Hindlimb muscle (tissue), 1 donor: ENCODE measurements around the gene FIBIN. TPM values are rescaled to one million over a fixed set of nuclear protein-coding genes. Genes with fewer than 3 reads are reported as not detected.
"Not testable (repeated sequence)": the region's sequence is repeated elsewhere in the genome, so short reads cannot be mapped to it uniquely, and the experiment has no call there.

Experiments
- DNase-seq: peaks from one replicate; pipeline ENCODE4 v3.0.0-alpha.2; 2013
- polyA plus RNA-seq: library from polyadenylated mRNA; unstranded; fragments of 120-200 nt; gene quantifications from one replicate; pipeline ENCODE4 v1.2.1, GENCODE V29; 2013; ENCODE audit not compliant: insufficient read length

Gene FIBIN
- 26.7 TPM for polyA plus RNA-seq

DNA sequence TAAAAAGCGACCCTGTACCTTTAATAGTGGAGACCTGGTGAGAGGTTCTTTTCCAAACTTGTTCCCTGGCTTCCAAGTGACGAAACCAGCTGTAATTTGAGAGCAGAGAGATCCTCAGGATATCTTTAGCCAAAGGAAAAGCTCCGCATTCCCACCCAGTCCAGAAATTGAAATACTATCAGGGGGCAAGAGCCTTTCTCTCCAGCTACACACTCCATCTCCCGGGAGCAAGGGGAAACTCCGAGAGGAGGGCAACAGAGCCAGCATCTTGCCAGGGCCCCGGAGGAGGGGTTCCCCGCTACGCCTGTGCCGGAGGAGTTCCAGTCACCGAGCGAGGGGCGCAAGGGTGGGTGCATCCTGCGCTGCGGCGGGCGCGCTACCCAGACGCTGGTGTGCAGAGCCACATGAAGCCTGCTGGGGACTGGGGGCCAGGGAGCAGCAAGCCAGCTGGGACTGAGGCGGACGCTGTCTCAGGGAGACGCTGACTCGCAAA, at the start of gene FIBIN:
Gene FIBIN, plus strand, starts transcription at position 148 of the 493 bp plus-strand sequence. CDS start 415 bp downstream, outside the sequence.
- peak; percentile 84 for DNase-seq

GRCh38 chr11:26944866-26945664, 48.8 kb upstream of the FIBIN start:
- DNase-seq = no peak

GRCh38 chr11:26946257-26946716, 47.6 kb upstream of the FIBIN start:
- DNase-seq = no peak

DNA sequence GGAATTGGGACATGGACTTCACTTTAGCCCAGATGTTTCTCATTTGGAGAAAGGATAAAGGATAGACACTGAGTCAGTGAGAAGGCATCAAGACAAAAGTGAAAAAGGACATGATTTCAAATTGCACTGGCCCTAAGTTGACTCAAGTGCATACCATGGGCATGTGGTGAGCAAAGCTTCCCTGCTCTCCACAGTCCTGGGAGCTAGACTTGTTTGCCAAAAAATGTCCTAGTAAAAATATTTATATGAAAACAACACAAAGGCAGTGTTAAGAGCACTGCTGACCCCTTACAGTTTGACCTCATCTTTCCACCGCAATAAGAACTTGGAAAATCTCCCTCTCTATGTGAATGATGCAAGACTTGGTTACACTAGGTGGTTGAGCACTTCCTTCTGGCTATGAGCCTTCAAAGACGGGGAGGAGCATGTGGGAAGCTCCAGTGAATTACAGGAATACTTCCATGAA, 46.5 kb upstream of the FIBIN start:
- DNase-seq = peak; percentile 64

- DNase-seq = no peak
Measured at GRCh38 chr11:26947904-26948639, 45.8 kb upstream of the FIBIN start.

DNA sequence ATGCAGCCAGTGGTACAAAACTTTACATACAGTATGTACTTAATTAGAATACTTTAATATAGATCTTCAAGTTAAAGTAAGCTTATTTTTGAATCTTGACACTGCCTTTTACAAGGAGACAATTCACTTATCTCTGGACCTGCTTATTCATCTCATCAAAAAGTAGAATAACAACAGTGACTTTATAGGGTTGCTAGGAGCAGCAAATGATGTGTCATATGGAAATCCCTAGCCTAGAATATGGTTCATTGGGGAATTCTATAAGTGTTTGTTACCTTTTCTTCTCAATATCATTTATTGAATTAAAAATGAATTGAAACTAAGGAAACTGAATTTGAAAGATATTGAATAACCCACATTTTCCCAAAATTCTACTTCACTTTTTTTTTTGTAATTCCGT, 45.0 kb upstream of the FIBIN start:
- no peak for DNase-seq

DNA sequence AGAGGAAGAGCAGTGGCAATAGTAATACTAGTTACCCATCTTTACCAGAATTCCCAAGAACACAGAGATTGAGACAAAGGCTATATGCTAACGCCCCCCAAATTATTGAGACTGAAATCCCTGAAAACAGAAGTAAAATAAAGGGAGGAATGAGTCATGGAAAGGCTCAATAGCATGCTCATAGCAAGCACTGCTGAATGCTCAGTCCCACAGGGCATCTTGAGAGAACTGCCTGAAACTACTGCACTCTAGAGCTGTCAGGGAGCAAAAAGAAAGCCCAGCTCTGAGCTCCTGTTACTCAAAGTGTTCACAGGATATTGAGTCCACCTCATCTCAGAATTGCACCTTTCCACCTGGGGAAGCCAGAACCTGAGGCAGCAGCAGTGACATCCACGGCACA, 44.1 kb upstream of the FIBIN start:
- no peak for DNase-seq

DNA sequence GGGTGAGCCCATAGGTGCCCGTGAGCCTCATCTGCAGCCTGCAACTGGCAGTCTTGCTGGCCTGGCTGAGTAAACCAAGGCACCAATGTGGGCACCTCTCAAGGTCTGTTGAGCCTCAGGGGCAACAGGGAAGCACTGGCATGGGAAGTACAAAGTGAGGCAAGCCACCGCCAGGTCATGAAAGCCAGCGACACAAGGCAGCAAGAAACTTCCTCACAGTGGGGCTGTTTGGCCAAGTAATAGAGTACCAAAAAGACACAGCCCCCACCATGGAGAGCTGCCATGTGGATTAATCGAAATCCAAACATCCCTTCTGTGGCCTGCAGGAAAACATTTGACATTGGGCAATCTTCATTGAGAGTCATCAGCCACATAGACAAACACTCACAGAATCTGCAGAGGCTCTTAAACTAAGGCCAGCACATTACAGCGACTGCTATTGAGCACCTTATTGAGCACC, 43.6 kb upstream of the FIBIN start:
- no peak for DNase-seq

DNA sequence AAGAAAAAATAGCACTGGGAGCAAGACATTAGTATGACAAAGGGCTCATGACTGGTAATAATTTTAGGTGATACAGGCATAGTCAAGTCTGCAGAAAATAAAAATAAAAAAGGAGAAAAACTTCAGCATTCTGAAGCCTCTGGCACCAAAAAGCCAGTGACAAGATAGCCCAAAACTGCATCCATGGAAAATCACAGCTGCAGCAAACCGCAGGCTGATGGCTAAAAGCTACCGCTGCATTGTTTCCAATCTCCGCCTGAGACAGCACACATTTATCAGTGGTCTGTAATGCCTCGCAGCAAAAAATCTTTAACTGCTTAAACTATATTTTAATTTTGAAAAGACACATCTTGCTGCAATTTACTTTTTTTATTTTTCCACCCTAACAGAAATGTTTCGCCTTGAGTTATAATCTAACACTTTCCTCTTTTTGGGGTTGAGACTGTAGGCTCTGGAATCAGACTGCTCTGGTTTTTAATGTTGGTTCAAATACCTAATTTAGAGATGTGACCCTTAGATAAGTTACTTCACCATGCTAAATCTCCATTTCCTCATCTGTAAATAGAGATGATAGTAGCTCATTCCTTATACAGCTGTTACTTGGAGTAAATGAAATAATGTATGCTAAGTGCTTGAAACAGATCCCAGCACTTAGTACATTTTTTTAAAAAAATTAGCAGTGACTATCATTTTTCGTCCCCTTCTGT, 42.0 kb upstream of the FIBIN start:
- peak; percentile 49 for DNase-seq

DNA sequence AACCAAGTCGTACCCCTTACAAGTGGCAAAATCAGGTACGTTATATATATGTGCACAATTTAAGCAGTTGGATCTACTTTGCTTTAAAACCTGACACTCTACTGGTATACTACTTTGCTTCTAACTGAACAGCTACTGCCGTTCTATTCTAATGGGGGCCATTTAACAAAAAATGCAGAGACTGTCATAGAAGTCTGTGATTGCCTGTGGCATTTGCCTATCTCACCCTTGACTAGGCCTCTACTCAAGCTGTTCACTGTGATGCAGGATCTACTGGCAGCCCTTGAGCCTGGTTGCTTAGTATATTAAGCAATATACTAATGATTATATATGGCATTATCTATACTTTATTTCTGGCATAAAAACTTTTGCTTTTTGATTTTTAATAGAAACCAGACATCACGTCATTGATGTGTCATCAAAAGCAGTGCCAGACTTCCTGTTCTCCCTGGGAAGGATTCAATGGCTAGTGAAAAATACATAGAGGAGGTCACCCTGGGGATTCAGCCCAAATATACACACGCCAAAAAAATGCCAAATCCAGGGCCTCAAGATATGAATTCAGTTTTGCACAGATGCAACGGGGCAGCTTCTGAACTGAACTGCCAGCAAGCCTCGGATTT, 40.0 kb upstream of the FIBIN start:
- no peak for DNase-seq

- DNase-seq = no peak
Measured at GRCh38 chr11:26958005-26958701, 35.8 kb upstream of the FIBIN start.

- no peak for DNase-seq
Measured at GRCh38 chr11:26958702-26959049, 35.2 kb upstream of the FIBIN start.

- no peak for DNase-seq
Measured at GRCh38 chr11:26960281-26960680, 33.6 kb upstream of the FIBIN start.

GRCh38 chr11:26963764-26964163, 30.1 kb upstream of the FIBIN start:
- no peak for DNase-seq

DNA sequence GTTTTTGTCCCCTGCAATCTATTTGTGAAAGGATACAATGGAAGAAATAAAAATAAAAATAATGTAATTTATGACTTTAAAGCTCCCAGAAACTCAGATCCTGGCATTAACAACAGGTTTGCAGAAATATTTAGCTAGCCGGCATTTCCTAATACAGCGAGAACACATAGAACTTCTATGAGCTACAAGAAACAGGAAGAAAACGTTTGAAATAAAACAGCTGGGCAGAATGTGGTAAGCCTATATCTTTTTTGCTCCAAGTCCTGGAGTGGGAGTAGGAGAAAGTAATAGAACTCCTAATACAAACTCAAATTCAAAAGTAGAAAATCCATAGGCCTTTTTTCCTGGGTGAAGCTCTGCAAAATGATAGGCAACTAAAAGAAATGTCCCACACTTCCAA, 29.6 kb upstream of the FIBIN start:
- DNase-seq = no peak

DNA sequence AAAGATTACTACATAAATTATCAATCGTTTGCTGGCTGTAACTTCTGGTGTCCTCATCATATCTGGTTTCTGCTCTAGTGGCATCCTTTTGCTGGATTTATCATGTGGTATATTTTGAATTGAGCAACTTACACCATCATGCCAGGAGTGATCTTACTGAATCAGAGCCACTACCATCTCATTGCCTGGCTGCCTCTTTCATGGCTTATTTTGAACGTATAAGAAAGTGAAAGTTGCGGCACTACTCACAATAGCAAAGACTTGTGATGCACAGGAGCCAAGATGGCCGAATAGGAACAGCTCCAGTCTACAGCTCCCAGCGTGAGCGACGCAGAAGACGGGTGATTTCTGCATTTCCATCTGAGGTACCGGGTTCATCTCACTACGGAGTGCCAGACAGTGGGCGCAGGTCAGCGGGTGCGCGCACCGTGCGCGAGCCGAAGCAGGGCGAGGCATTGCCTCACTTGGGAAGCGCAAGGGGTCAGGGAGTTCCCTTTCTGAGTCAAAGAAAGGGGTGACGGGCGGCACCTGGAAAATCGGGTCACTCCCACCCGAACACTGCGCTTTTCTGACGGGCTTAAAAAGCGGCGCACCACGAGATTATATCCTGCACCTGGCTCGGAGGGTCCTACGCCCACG, 28.9 kb upstream of the FIBIN start:
- not testable (repeated sequence) for DNase-seq

- no peak for DNase-seq
Measured at GRCh38 chr11:26971961-26972360, 22.0 kb upstream of the FIBIN start.

DNA sequence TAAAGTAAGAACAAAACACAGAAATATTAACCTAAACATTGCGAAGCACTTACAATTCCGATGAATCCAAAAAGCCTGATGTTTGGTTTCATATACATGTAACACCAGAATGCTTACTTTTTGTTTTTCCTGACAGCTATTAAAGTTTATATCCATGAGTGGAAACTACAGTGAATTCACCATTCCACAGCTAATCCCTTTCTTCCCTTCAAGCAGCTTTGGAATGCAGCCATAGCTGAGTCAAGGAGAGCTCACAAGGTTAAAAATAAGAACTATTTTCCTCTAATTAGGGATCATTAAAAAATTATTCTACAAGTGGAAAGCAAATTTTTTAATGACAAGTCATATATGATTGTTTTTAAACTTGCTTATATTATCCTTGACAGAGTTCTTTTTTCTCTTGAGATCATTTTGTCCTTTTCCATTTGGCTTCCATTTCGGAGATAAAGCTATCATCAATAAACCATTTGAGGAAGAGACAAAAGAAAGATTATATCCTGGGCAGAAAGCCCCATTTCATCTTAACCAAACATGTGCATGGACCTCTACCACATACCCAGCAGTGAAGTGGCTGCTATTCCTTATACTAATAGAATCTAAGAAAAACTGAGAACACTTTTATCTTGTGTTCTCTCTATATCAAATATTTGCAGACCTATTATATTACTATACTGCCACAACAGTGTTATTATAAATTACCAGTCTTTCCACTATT, 19.7 kb upstream of the FIBIN start:
- DNase-seq = no peak

DNA sequence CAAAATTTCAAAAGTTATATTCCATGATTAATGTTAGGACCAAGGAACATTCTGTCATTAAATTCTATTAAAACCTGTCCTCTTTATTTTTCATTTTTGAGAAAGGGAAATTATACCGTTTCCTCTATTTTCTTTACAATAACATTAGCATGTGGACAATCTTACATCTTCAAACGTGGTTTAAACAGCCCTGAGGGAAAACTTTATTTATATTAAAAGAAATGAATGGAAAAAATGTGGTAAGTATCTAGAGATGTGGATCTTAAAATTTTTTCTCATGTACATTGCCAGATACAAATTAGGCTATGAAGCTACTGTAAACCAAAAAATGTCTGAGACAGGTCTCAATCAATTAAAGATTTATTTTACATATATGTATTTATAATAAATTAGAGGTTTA, 18.9 kb upstream of the FIBIN start:
- no peak for DNase-seq

- no peak for DNase-seq
Measured at GRCh38 chr11:26976389-26976788, 17.5 kb upstream of the FIBIN start.

- DNase-seq = not testable (repeated sequence)
Measured at GRCh38 chr11:26977209-26977608, 16.7 kb upstream of the FIBIN start.
